Gastroesophageal sphincter (tissue), 4 donors: ENCODE results near the gene NEUROD2. TPM values are rescaled to one million over a fixed set of nuclear protein-coding genes. Genes with fewer than 3 reads are reported as not detected.

Experiments
- ATAC-seq: fragments of 150-250 bp; one replicate; pipeline ENCODE4 v1.9.1; 2016; ENCODE audit warnings: mild to moderate bottlenecking, moderate library complexity
- H3K27ac ChIP-seq, 4 donors: fragments of 200-600 bp; sonication (generic) in 3 of 4; 1 replicate in 3 of 4; 2 replicates in 1 of 4; pipeline ENCODE4 v1.5.1; 2016 to 2019
- H3K27me3 ChIP-seq: fragments of 200-600 bp; sonication (generic); one replicate; pipeline ENCODE4 v1.5.1; 2019
- H3K36me3 ChIP-seq, 2 donors: fragments of 200-600 bp; sonication (generic); one replicate each; pipeline ENCODE4 v1.5.1; 2019; ENCODE audit warnings: control low read depth in 1 of 2
- H3K4me1 ChIP-seq, 3 donors: fragments of 200-600 bp; sonication (generic); 1 replicate in 2 of 3; 2 replicates in 1 of 3; pipeline ENCODE4 v1.5.1; 2016 to 2019; ENCODE audit warnings: control low read depth in 2 of 3
- H3K4me3 ChIP-seq, 2 donors: fragments of 200-600 bp; sonication (generic); one replicate each; pipeline ENCODE4 v1.5.1; 2019; ENCODE audit warnings: mild to moderate bottlenecking in 1 of 2, moderate library complexity in 1 of 2
- H3K9me3 ChIP-seq, 3 donors: fragments of 200-600 bp; sonication (generic); one replicate each; pipeline ENCODE4 v1.5.1; 2017 to 2019; ENCODE audit warnings: control low read depth in 2 of 3
- CTCF ChIP-seq, 4 experiments: fragments of 200-600 bp in 2 of 4; fragments of 450-650 bp in 2 of 4; sonication (generic) in 1 of 4; IDR thresholded peaks; one replicate each; pipeline ENCODE4 v1.5.1; 2017 to 2019; ENCODE audit warnings: antibody characterized with exemption in 4 of 4, mild to moderate bottlenecking in 2 of 4, moderate library complexity in 2 of 4
- EP300 ChIP-seq: sonication (generic); formaldehyde crosslinking; IDR thresholded peaks from one replicate; pipeline ENCODE4 v1.6.1; 2017; ENCODE audit warnings: antibody characterized with exemption, mild to moderate bottlenecking
- POLR2A ChIP-seq, 2 donors: fragments of 450-650 bp; IDR thresholded peaks; one replicate each; pipeline ENCODE4 v1.6.1; 2017; ENCODE audit warnings: antibody characterized with exemption in 2 of 2, mild to moderate bottlenecking in 2 of 2, moderate library complexity in 1 of 2
- POLR2AphosphoS5 ChIP-seq: sonication (generic); formaldehyde crosslinking; IDR thresholded peaks from one replicate; pipeline ENCODE4 v1.6.1; 2017; ENCODE audit warnings: antibody characterized with exemption
- WGBS, 2 donors: methylation state at CpG; one replicate each; pipeline ENCODE4 v1.1.5; 2018; ENCODE audit warnings: low coverage in 1 of 2; 5-methylcytosine and 5-hydroxymethylcytosine counted together
- total RNA-seq, 4 donors: library from RNA; depleted of rRNA; stranded (reverse); fragments of >200 nt; gene quantifications; one replicate each; pipeline ENCODE4 v1.1.0, GENCODE V29; 2016

Gene NEUROD2
- total RNA-seq, 4 donors from 2014 or later, result not detected

- Histone ChIP-seq H3K27me3 (no peaks in the 10 kb centered on the region), H3K27ac (no peak overlapping the region), H3K4me3 (no peak overlapping the region), H3K4me1 (peaks cover 0 to 83% (median 30%) of the 10 kb centered on the region in 3 donors), H3K9me3 (no peaks in the 10 kb centered on the region), H3K36me3 (no peaks in the 10 kb centered on the region)
- TF ChIP-seq POLR2A (IDR thresholded peaks at IDR 0.05), result no peak
- TF ChIP-seq EP300, result no peak
- TF ChIP-seq POLR2AphosphoS5, result no peak
- no peak for TF ChIP-seq CTCF (IDR thresholded peaks at IDR 0.05)
- WGBS, 2 donors, result 36% methylated on average over 4 of the region's 4 CpGs; no CpG with 5 or more reads in 1 of the 2 donors
- ATAC-seq, result no peak
Measured at GRCh38 chr17:39640591-39641031, 32.9 kb upstream of the NEUROD2 start.

GRCh38 chr17:39639566-39640458 is 32.1 kb upstream of the NEUROD2 start:
- no peak for ATAC-seq
- no peak overlapping the region for H3K27ac ChIP-seq
- no peaks in the 10 kb centered on the region for H3K36me3 ChIP-seq
- H3K4me3 ChIP-seq, result no peak overlapping the region
- no peak for TF ChIP-seq EP300
- TF ChIP-seq POLR2A (IDR thresholded peaks at IDR 0.05), result no peak
- H3K27me3 ChIP-seq, result no peaks in the 10 kb centered on the region
- H3K4me1 ChIP-seq, result peaks cover 0 to 86% (median 30%) of the 10 kb centered on the region in 3 donors
- no peaks in the 10 kb centered on the region for H3K9me3 ChIP-seq
- WGBS, 2 donors, result 59% methylated on average over 6 of the region's 11 CpGs; no CpG with 5 or more reads in 1 of the 2 donors

GRCh38 chr17:39639043-39639442 is 31.3 kb upstream of the NEUROD2 start:
- no peak overlapping the region for H3K4me3 ChIP-seq
- WGBS, 2 donors, result 58 to 71% methylated on average over 2 of the region's 2 CpGs
- H3K4me1 ChIP-seq, result peaks cover 0 to 92% (median 34%) of the 10 kb centered on the region in 3 donors

GRCh38 chr17:39638317-39638716 is 30.6 kb upstream of the NEUROD2 start:
- no peak for TF ChIP-seq POLR2A (IDR thresholded peaks at IDR 0.05)
- no peak for TF ChIP-seq CTCF (IDR thresholded peaks at IDR 0.05)
- no peak for TF ChIP-seq EP300
- TF ChIP-seq POLR2AphosphoS5, result no peak
- WGBS, 2 donors, result 91 to 92% methylated on average over 5 to 7 of the region's 7 CpGs
- Histone ChIP-seq H3K27me3 (no peaks in the 10 kb centered on the region), H3K4me1 (peaks cover 0 to 88% (median 34%) of the 10 kb centered on the region in 3 donors), H3K4me3 (peak overlapping the region in 1 of 2 donors; percentile 73), H3K9me3 (no peaks in the 10 kb centered on the region), H3K27ac (no peak overlapping the region), H3K36me3 (no peaks in the 10 kb centered on the region)
- ATAC-seq, result no peak

More at GRCh38 chr17:39639043-39639442, 31.3 kb upstream of the NEUROD2 start:
- H3K27ac ChIP-seq, result no peak overlapping the region
- TF ChIP-seq POLR2A (IDR thresholded peaks at IDR 0.05) (no peak), EP300 (no peak), CTCF (IDR thresholded peaks at IDR 0.05) (no peak), POLR2AphosphoS5 (no peak)
- no peaks in the 10 kb centered on the region for H3K36me3 ChIP-seq
- no peaks in the 10 kb centered on the region for H3K9me3 ChIP-seq
- ATAC-seq, result no peak
- no peaks in the 10 kb centered on the region for H3K27me3 ChIP-seq

- TF ChIP-seq POLR2AphosphoS5, result peak; percentile 27
- no peak for TF ChIP-seq EP300
- TF ChIP-seq CTCF (IDR thresholded peaks at IDR 0.05), result peak in 2 of 4 experiments; percentile 14 to 48
- peak; percentile 25 to 53 for TF ChIP-seq POLR2A (IDR thresholded peaks at IDR 0.05)
- H3K9me3 ChIP-seq, result no peaks in the 10 kb centered on the region
- peak; percentile 94 for ATAC-seq
- peaks cover 0 to 77% (median 34%) of the 10 kb centered on the region in 3 donors for H3K4me1 ChIP-seq
- 0% methylated on average over 14 of the region's 69 CpGs; no CpG with 5 or more reads in 1 of the 2 donors for WGBS, 2 donors
- peak within 1 kb of the TSS; percentile 32 to 94 (median 90) for H3K27ac ChIP-seq
- peak within 1 kb of the TSS; percentile 57 to 73 for H3K4me3 ChIP-seq
- no peaks in the 10 kb centered on the region for H3K36me3 ChIP-seq
- peaks cover 7% of the 10 kb centered on the region for H3K27me3 ChIP-seq
Measured at GRCh38 chr17:39636927-39637736, 29.4 kb upstream of the NEUROD2 start, which contains the start of gene STARD3. STARD3 (plus strand) TSS chr17:39637144; CDS start chr17:39653532, 16,388 bp downstream.
